ENCODE data around the gene MAP3K5. TPM values are rescaled to one million over a fixed set of nuclear protein-coding genes. Genes with fewer than 3 reads are reported as not detected.

The MAP3K5 gene
- total and polyA plus RNA-seq, 2 donors (not counting 3 experiments of a cell fraction or from before 2014, with no cell fraction given): 1.5 to 7.0 TPM

GRCh38 chr6:136769759-136770158 is 22.5 kb downstream of the MAP3K5 start:
- Histone ChIP-seq H3K9me1 (replicated peaks; ENCODE audit: control insufficient read depth, extremely low read depth, insufficient read depth, low read length) (no peaks in the 10 kb centered on the region), H3K36me3 (ENCODE audit: control insufficient read depth in 2 of 2, extremely low read depth in 1 of 2, insufficient read depth in 2 of 2, low read length in 2 of 2) (no peaks in the 10 kb centered on the region), H3K27me3 (ENCODE audit: control insufficient read depth in 2 of 2, insufficient read depth in 2 of 2, low read length in 2 of 2) (no peaks in the 10 kb centered on the region), H3K4me1 (ENCODE audit: control insufficient read depth, extremely low read depth, insufficient read depth, low read length) (no peaks in the 10 kb centered on the region), H3K9me3 (replicated peaks; ENCODE audit: control insufficient read depth, insufficient read depth, low read length) (no peaks in the 10 kb centered on the region), H3K27ac (ENCODE audit: insufficient read depth, low read depth, low read length) (no peak overlapping the region), H3K4me2 (ENCODE audit: insufficient read depth, low read length) (no peak overlapping the region), H3K4me3 (replicated peaks in 1 of 3; ENCODE audit: insufficient read depth in 1 of 3, low read depth in 1 of 3, low read length in 3 of 3) (no peak overlapping the region), H4K20me1 (replicated peaks; ENCODE audit: control insufficient read depth, extremely low read depth, insufficient read depth, low read length) (no peaks in the 10 kb centered on the region), H3K79me2 (ENCODE audit: control insufficient read depth, insufficient read depth, low read length) (peaks cover 2% of the 10 kb centered on the region), H3K9ac (replicated peaks; ENCODE audit: extremely low read depth, insufficient read depth, low read length) (no peak overlapping the region), H2AFZ (ENCODE audit: low read depth, low read length) (no peak overlapping the region)
- dilution Hi-C loops (cut with MboI; ENCODE audit: extremely low pct_ligation_motif_present, low sequenced_read_pairs): no loop called here
- intact Hi-C loops (cut with micrococcal nuclease): no loop called here
- FAIRE-seq (no peak), DNase-seq (ENCODE audit: low read depth, low spot score) (no peak)
- POLR2A ChIA-PET: no interaction called here
- no peak for TF ChIP-seq EZH2 (IDR thresholded peaks at IDR 0.05; ENCODE audit: borderline replicate concordance, low read depth, low read length, severe bottlenecking)
- TF ChIP-seq GATA2 (IDR thresholded peaks at IDR 0.05; ENCODE audit: insufficient read depth, insufficient read length, low read depth, low read length): no peak
- no peak for TF ChIP-seq POLR2AphosphoS5 (IDR thresholded peaks at IDR 0.05; ENCODE audit: insufficient read depth, low read depth, low read length)
- TF ChIP-seq CTCF (IDR thresholded peaks at IDR 0.05; ENCODE audit: extremely low read depth in 1 of 2, insufficient read depth in 1 of 2, low read depth in 1 of 2, low read length in 2 of 2): no peak
- TF ChIP-seq MAX (IDR thresholded peaks at IDR 0.05; ENCODE audit: insufficient read depth, insufficient read length): no peak
- no peak for TF ChIP-seq JUN (IDR thresholded peaks at IDR 0.05; ENCODE audit: borderline replicate concordance, insufficient read depth, insufficient read length, low read depth)
- no peak for TF ChIP-seq POLR2A (IDR thresholded peaks at IDR 0.05; ENCODE audit: low read depth, low read length)
- no peak for TF ChIP-seq FOS (IDR thresholded peaks at IDR 0.05; ENCODE audit: borderline replicate concordance, insufficient read depth, low read length)
- no peak for TF ChIP-seq MYC (IDR thresholded peaks at IDR 0.05; ENCODE audit: low read depth, low read length)
- CTCF ChIA-PET: no interaction called here
- BruUV-seq (replicated peaks): no TSS peak

All from endothelial cell of umbilical vein (primary cell).